Measurements from ENCODE around the gene IQCE.
"Not testable (repeated sequence)": the region's sequence is repeated elsewhere in the genome, so short reads cannot be mapped to it uniquely, and the experiment has no call there.

IQCE gene

DNA sequence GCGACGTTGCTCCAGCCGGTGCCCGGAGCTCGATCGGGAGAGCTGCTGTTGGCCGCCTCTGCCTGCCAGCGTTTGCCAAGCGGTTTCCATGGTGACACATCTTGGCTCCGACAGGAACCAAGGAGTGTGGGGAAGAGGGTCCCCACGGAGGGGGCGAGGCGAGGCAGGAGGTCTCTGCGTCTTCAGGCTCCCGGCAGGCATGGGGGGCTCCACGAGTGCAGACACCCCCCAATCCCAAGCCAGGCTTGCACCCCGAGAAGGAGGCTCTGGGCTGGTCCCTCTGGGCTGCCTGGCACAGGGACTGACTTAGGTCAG lies 27.0 kb upstream of the IQCE start:
- DNase-seq, result peak in 8 of 58 donors; percentile 24 to 55 (median 33)

DNA sequence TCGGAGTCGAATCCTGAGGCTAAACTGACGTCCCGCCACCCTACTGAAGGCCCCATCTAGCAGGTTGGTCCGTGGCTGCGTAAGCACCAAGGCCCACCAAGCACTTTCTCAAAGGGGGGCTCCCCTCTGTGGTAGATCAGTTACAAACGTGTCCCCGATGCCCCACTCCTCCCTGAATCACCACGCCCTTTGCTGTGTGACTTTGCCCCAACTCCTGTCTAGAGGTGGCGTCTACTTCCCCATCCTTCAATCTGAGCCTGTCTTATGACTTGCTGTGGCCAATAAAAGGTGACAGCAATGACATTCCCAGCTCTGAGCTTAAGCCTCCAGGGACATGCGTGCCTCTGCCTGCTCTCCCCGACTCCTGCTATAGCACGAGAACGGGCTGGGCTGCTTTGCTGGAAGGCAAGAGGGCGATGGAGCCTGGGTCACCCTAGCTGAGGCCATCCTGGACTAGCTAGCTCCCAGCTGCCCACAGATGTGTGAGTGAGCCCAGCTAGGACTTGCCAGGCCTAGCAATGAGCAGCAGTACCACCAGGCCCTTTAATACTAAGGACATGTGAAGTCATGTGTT lies 26.5 kb upstream of the IQCE start:
- DNase-seq, result not testable (repeated sequence)

DNA sequence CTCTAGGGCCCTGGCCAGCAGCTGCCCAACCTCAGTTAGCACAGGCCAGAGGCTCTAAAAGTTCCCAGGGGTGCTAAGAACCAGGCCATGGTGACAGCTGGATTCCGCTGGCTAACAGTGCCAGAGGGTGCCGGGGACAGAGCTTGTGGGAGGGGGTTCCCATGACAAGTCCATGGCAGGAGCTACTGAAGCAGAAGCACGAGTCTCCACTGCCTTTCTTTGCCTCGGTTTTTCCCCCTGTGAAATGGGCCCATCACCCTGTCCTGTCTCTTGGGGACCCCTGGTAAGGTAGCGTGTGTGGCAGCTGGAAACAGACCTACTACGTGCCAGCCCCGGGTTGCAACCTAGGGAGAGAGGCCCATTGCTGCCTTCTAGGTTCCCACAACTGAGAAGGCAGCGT lies 26.0 kb upstream of the IQCE start:
- not testable (repeated sequence) for DNase-seq

DNA sequence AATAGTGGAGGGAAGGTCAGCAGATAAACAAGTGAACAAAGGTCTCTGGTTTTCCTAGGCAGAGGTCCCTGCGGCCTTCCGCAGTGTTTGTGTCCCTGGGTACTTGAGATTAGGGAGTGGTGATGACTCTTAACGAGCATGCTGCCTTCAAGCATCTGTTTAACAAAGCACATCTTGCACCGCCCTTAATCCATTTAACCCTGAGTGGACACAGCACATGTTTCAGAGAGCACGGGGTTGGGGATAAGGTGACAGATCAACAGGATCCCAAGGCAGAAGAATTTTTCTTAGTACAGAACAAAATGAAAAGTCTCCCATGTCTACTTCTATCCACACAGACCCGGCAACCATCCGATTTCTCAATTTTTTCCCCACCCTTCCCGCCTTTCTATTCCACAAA lies 25.2 kb upstream of the IQCE start:
- DNase-seq, result not testable (repeated sequence)

DNA sequence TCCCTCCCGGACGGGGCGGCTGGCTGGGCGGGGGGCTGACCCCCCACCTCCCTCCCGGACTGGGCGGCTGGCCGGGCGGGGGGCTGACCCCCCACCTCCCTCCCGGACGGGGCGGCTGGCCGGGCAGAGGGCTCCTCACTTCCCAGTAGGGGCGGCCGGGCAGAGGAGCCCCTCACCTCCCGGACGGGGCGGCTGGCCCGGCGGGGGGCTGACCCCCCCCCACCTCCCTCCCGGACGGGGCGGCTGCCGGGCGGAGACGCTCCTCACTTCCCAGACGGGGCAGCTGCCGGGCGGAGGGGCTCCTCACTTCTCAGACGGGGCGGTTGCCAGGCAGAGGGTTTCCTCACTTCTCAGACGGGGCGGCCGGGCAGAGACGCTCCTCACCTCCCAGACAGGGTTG lies 24.6 kb upstream of the IQCE start:
- not testable (repeated sequence) for DNase-seq

DNA sequence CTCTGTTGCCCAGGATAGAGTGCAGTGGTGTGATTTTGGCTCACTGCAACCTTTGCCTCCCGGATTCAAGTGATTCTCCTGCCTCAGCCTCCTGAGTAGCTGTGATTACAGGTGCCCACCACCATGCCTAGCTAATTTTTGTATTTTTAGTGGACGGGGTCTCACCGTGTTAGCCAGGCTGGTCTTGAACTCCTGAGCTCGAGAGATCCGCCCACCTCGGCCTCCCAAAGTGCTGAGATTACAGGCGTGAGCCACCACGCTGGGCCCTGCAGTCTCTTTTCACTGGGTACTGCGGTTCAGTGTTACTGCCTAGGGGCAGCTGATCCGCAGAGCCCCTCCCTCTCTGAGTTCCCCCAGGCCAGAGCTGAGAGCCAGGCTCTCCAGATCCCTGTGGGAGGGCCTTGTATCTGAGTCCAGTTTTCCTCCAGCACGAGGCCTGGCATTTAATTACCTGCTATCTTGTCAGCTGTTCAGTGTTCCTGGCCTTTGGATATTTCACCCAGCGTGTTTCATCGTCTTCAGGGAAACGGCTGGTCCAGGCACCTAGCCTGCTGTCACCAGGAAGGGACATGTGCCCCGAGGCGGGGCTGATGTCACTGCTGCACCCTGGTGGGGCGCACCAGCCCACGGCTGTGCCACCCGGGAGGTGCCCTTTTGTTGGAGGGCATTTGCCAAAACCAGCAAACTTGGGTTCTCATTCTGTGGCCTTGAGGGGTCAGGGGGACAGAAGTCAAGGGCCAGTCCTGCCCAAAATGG lies 22.7 kb upstream of the IQCE start:
- DNase-seq, result not testable (repeated sequence)

DNA sequence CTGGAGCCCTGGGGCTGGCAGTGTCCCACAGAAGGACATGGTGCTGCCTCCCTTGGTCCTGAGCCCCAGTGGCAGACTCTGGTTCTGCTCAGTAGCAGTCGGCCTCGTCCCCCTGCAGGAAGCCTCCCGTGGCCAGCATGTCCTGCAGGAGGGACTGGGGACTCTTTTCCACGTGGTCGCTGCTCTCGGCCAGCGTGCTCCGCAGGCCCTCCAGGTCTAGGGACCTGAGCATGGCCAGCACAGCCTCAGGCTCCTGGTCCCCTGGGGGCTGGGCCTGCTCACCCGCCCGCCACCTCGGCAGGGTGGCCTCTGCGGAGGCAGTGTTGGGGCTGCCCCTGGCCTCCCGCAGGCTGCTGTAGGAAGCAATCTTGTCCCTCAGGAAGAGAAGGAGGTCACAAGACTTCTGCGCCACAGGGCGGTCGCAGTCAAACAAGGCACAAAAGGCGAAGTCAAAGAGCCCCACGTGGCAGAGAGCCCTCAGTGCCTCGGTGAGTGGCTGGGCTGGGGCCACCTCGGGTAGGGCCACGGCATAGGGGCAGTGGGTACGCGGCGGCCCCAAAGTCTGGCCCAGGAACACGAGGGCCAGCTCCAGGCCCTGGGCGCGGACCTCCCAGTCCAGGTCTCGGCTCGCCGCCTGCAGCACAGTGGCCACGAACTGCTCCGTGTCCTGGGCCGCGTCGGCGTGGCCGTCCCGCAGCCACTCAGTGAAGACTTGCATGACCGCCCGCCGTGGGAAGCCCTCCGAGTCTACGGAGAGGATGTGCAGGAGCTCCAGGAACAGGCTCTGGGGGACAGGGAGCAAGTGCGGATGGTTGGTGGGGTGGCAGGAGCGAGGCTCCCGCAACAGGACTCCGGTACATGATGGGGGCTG lies 20.6 kb upstream of the IQCE start:
- no peak for DNase-seq

DNA sequence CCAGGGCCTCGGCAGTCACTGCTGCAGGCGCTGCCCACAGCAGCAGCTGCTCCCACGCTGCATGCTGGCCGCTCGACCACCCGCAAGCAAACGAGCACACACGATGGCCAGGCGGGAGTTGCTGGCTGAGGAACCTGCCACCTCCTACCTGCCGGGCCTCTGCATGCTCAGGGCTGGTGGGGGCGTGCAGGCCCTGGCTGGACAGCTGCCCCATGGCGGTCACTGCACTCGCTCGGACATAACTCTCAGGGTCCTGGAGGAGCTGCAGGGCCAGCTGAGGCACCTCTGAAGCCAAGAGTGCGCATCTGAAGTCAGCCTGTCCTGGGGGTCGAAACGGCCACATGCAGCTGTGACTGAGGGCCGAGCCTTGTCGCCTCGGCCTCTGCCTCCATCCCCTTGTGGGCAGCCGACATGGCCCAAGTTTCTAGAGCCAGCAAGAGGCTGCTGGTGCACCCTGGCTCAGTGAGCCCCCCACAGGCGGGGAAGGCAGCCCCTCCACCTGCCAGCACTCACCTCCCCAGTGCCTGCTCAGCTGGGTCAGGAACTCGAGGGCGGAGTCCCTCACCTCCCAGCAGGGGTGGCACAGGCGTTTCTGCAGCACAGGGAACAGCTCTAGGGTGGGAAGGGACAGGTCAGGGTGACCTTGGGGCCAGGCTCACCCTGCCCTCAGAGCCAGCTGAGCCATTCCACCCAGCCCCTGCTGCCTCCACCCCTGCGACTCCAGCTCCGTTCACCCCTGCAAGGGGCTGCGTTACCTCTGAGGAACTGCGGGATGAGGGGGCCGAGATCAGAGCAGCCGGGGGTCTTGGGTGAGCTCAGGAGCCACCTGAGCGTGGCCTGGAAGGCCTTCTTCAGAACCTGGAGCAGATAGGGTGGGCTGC lies 19.5 kb upstream of the IQCE start:
- no peak for DNase-seq

DNA sequence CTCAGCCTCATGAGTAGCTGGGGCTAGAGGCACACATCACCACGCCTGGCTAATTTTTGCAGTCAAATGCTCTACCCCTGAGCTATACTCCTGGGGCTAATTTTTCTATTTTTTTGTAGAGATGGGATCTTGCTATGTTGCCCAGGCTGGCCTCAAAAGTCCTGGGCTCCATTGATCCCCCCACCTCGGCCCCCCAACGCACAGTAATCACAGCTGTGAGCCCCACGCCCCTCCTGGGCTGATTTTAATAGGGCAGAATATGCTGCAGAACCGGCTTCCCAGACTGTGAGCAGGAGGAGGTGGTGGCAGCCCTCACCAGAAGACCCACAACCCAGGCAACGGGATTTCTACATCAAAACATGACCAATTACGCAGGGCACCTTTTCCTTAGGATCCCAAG lies 18.6 kb upstream of the IQCE start:
- DNase-seq, result no peak

DNA sequence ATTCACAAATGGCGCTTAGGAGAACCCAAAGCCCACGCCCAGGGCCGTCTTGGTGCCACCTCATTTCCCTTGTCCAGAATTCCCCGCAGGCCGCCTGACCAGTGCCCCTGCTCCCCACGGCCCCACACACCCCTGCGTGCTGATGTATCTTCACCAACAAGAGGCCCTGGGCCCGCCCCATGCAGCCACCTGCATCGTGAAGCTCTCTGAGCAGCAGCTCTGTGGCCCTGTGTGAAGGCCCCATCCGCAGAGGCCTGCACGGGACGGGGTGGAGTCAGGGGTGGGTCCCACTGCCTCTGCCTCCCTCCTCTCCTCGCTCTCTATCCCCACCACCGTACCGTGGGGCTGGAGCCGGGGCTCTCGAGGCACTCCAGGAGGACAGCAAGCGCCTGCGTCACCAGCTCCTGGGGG lies 18.1 kb upstream of the IQCE start:
- no peak for DNase-seq

DNA sequence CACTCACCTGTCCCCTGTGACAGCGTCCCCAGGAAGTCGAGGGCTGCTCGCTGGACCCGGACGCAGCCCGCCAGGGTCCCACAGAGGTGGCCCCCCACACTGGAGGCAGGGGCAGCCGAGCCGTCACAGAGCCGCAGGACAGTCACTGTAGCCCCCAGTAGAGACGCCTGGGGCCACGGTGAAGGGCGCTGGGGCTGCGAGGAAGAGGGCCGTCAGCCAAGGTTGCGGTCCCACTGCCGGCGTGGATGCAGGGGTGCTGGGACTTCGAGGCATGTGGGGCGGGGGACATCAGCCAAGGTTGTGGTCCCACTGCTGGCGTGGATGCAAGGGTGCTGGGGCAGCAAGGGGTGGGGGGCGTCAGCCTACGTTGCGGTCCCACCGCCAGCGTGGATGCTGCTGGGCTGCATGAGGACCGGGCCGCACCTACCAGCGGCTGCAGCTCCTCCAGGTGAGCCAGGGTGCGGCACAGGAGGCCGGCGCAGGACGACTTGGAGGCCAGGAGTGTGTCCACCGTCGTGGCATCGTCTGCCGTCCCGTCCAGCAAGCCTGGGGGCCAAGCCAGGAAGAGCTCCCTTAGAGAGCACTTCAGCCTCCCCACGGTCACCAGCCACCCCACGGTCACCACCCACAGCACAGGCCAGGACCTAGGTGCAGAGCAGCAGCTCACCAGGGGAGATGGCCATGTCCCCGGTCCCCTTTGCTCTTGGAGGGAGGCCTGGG lies 17.3 kb upstream of the IQCE start:
- DNase-seq, result no peak

DNA sequence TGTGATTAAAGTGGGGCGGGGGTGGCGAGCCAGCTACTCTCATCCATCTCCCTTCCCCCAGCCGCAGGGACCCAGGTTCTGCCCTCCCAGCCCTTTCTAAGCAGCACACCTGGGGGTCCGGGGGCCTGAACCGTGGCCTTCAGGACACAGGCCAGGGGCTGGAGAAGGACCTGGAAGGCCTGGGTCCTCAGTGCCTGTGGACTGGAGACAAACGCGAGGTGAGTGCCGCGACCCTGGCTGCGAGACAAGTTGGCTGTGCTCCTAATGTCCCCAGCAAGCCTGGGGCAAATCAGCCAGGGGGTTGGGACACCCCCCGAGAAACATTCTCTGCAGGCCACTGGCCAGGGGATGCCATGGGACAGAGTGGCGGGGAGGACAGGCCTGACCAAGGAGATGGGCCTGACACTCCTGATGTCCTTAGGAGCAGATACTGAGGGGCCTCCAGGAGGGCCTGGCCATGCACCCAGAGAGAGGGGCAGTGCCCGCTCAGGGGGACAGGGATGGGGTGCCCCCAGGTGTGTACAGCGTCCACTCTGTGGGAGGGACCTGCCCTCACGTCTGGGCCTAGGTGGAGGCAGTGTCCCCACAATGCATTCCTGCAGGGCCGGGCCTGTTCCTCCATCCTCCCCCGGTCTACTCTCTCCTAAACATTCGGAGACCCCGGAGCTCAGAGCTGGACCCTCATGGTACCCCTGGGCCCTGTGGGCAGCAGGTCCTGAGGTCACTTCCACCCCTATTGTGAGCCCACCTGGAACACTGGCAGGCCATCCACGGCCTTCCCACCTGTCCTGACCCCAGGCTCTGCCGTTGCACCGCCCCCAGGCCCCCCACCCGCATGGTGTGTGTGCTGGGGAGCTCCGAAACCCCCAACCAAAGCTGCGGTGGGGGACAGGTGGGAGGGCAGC lies 16.5 kb upstream of the IQCE start:
- no peak for DNase-seq

DNA sequence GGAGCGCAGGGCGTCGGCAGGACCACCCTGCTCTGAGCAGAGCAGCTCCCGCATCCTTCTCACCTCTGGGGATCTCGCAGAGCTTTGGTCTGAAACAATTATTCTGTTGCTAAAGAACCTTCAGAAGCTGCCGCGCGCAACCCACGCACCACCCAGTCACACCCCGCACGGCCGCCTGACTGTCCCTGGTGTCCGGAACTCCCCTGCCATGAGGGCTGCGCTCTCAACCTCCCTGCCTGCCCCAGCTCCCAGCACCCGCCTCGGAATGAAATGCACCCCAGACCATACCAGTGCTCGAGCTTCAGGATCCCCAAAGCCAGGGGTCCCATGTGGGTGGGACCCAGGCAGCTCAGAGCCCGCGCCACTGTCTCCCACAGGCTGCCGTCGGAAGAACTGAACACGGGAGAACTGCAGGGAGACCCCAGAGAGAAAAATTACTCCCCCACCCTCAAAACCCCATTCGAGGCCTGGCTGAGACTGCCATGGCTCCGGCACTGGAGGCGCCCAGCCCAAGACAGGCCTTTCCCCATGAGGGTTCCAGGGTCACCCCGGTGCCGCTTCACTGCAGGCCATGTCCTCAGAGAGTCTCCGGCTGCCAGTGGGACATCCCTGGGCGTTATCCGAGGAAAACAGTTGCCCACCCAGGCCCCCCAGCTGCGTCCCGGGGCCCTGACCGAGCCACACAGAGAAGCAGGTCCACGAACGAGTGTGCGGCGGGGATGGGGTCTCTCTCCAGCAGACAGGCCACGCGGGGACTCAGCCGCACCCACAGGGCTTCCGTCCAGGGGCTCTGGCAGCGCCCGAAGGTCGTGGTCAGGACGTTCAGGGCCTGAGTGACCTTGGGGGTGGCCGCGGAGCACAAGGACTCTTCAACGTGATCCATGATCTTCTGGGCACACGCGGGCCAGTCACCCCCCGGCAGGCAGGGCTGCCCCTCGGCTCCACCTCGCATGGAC lies 15.6 kb upstream of the IQCE start:
- no peak for DNase-seq

DNA sequence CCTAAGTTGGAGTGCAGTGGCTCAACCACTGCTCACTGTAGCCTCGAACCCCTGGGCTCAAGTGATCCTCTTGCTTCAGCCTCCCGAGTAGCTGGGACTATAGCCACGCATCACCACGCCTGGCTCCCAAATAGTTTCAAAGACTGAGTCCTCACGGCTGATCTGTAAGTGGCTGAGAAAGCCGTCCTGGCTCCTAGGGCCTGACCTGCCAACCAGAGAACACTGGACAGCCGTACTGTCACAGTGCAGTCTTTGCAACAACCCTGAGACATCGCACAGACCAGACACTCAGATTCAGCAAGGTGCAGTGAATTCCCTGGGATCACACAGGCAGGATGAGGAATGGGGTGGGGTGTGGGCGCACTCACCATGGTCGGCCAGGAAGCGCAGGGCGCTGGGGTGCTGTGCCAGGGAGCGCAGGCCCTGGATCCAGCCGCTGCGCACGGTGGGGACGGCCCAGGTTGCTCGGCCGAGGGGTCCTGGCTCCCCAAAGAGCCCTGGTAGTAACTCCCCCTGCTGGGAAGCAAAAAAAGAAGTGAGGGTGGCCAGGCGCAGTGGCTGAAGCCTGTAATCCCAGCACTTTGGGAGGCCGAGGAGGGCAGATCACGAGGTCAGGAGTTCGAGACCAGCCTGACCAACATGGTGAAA lies 14.1 kb upstream of the IQCE start:
- no peak for DNase-seq

DNA sequence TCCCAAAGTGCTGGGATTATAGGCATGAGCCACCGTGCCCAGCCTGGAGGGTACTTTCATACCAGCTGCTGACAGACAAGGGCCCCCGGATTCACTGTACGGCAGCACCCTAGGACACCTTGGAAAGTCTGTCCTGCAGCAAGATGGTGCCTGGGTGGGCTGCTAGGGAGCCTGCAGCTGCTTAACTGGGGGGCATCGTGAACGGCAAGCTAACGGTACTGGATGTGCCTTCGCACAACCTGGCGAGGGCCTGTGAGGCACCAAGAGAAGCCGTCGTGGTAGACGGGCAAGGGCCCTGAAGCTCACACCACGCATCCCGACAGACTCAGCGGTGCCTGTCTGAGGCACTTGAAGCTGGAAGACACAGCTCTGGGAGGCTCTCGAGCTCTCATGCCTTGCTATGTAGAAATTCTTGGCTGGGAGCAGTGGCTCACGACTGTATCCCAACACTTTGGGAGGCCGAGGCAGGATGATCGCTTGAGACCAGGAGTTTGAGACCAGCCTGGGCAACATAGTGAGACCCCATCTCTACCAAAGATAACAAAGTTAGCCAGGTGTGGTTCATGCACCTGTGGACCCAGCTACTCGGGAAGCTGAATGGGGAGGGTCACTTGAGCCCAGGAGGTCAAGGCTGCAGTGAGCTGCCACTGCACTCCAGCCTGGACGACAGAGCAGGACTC lies 12.9 kb upstream of the IQCE start:
- DNase-seq, result no peak

DNA sequence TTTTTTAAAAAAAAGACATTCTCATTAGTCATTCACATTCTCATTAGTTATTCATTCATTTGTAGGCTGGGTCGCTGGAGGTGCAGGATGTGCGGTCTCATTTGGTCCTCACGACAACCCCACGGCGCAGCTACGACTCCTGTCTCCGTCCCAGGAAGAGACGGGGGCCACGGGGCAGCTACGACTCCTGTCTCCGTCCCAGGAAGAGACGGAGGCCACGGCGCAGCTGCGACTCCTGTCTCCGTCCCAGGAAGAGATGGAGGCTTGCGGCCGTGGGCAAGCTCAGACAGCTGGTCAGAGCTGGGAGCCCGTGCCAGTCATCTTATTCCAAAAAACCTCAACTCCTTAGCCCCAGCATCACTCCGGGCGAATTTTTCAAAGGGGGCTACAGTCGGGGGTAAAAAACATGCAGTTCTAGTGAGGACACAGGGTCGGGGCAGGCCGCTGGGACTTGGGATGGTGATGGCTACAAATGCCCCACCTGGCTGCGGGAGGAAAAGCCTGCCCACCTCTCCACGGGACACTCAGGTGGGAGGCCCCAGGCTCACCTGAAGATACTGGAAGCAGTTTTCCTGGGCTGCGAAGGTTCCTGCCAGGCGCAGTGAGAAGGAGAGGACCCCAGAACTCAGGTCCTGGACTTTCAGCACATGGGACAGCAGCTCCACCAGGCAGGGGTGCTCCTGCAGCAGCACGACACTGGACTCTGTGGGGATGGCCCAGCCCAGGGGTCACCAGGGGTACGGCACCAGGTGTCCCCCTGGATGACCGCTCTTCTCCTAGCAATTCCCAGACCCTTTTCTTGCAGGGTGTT lies 11.8 kb upstream of the IQCE start:
- no peak for DNase-seq
